AG04449 (cell line): ENCODE results near the gene MACROH2A1.
A peak's percentile ranks its signal among the peaks of the same experiment; 100 is the strongest.

Experiments
- CTCF ChIA-PET: fragments of 350-600 bp; formaldehyde crosslinking; extraction: SDS; loops from one replicate; lab custom pipeline; 2021; ENCODE audit warnings: antibody characterized with exemption; lab: Yijun Ruan, JAX
- POLR2A ChIA-PET: fragments of 400-600, 350-600 bp; formaldehyde crosslinking; extraction: SDS; loops from one replicate; lab custom pipeline; 2020; ENCODE audit warnings: antibody characterized with exemption, inconsistent platforms; lab: Yijun Ruan, JAX
- DNase-seq: peaks from one replicate; pipeline ENCODE4 v3.0.0-alpha.2; 2010; ENCODE audit warnings: low read depth, low spot score
- H3K4me3 ChIP-seq: 2 replicates; pipeline ENCODE4 v1.5.1; 2011; ENCODE audit warnings: low read depth, mild to moderate bottlenecking, control low read depth, low read length
- TF ChIP-seq, protein P1 (sequence below): IDR thresholded peaks from one replicate; pipeline ENCODE4 v1.5.1; 2011; ENCODE audit warnings: mild to moderate bottlenecking, moderate library complexity, low read length, control low read depth, inconsistent platforms; ENCODE audit not compliant: insufficient read depth; ENCODE audit errors: missing control alignments

The MACROH2A1 gene

DNA sequence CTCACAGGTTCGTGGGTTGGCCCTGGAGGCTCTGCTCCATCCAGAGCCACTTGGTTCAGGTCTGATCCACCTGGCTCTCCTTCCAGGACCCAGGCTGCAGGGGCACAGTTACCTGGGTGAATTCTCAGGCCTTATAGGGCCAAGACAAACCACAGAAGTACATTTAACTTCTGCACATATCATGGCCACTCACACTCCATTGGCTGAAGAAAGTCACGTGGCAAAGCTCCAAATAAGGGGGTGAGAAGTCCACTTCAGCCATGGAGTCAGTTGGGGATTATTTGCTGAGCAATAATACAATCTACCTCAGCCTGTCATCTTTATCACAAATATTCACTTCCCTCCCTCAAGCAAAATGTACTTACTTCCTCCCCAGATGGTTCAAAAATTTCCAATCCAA is 83.6 kb downstream of the MACROH2A1 start:
- no peak for DNase-seq
- ChIA-PET POLR2A (no interaction called here), CTCF (interaction anchor here (1.0 kb wide), 1 partner anchor 105 kb away, joined by 3 read pairs; no protein-coding TSS in a partner anchor)
- TF ChIP-seq, protein P1, sequence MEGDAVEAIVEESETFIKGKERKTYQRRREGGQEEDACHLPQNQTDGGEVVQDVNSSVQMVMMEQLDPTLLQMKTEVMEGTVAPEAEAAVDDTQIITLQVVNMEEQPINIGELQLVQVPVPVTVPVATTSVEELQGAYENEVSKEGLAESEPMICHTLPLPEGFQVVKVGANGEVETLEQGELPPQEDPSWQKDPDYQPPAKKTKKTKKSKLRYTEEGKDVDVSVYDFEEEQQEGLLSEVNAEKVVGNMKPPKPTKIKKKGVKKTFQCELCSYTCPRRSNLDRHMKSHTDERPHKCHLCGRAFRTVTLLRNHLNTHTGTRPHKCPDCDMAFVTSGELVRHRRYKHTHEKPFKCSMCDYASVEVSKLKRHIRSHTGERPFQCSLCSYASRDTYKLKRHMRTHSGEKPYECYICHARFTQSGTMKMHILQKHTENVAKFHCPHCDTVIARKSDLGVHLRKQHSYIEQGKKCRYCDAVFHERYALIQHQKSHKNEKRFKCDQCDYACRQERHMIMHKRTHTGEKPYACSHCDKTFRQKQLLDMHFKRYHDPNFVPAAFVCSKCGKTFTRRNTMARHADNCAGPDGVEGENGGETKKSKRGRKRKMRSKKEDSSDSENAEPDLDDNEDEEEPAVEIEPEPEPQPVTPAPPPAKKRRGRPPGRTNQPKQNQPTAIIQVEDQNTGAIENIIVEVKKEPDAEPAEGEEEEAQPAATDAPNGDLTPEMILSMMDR, result no peak
- no peak overlapping the region for H3K4me3 ChIP-seq

DNA sequence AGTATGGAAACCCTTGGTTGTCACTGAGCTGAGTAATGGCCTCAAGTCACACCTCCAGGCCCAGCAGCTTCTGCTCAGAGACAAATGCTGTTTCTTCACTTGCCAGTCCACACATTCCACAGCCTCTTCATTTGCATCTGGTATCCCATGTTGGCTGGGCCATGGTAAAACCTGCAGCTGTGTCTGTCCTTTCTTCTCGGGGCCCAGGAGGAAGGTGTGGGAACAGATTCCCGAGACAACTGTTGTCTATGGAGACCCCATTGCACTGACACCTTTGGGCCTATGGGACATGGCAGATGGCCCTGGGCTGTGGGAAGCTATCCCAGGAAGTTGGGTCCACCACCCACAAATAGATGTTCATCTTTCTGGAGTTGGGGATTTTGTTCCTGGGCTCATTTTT is 85.1 kb downstream of the MACROH2A1 start:
- no peak overlapping the region for H3K4me3 ChIP-seq
- TF ChIP-seq, protein P1, result no peak
- CTCF ChIA-PET, result interaction anchor here (1.1 kb wide), 1 partner anchor 18 kb away, joined by 5 read pairs; no protein-coding TSS in a partner anchor
- POLR2A ChIA-PET, result no interaction called here
- no peak for DNase-seq

- H3K4me3 ChIP-seq, result no peak overlapping the region
- ChIA-PET CTCF (interaction anchor here (1.2 to 1.4 kb wide), 2 partner anchors 19 to 126 kb away, joined by 3 read pairs; no protein-coding TSS in a partner anchor), POLR2A (no interaction called here)
- DNase-seq, result no peak
- TF ChIP-seq, protein P1, result no peak
Measured at GRCh38 chr5:135313405-135313804, 85.6 kb downstream of the MACROH2A1 start.

GRCh38 chr5:135312255-135312935 is 86.6 kb downstream of the MACROH2A1 start:
- no peak overlapping the region for H3K4me3 ChIP-seq
- TF ChIP-seq, protein P1, result no peak
- POLR2A ChIA-PET, result no interaction called here
- DNase-seq, result no peak
- CTCF ChIA-PET, result interaction anchor here (1.2 to 1.4 kb wide), 2 partner anchors 20 to 125 kb away, joined by 3 read pairs; no protein-coding TSS in a partner anchor

DNA sequence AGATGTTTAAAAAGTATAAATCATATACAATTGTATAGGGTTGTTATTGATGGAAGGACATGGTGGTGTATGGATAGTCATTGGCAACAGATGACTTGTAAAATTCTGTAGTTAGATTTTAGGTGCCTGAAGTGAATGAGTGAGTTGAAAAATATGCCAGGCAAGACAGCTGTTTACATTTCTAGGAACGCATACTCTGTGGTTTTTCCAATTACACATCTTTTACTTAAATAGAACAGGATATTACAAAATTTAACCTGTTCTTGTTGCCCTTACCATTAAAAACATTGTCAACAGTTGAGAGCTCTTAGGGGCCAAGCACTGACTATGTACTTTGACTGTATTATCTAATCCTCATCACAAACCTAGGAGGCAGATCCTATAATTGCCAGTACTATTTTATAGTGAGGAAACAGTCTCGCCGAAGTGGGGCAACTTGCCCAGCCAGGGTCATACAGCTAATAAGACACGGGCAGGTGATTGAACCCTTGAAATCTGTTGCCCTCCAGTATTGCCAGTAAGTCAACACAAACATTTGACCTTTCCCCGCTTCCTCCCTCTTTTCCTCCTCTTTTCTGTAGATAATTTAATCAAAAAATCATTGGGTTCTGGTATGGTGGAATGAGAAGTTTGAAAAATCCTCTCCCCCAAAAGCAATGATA is 88.6 kb downstream of the MACROH2A1 start:
- POLR2A ChIA-PET, result no interaction called here
- H3K4me3 ChIP-seq, result no peak overlapping the region
- CTCF ChIA-PET, result interaction anchor here (0.8 to 1.7 kb wide), 6 partner anchors 9 to 121 kb away, joined by 3 to 6 read pairs (median 4); no protein-coding TSS in a partner anchor
- DNase-seq, result peak; percentile 63
- TF ChIP-seq, protein P1, result no peak
